ENCODE data around the gene KIRREL3. TPM values are rescaled to one million over a fixed set of nuclear protein-coding genes. Genes with fewer than 3 reads are reported as not detected.

KIRREL3 gene
- total RNA-seq, 3 donors from 2014 or later: not detected

- Mint-ChIP-seq H3K9me3 (no peaks in the 10 kb centered on the region), H3K27me3 (ENCODE audit: low read depth) (peaks cover 12% of the 10 kb centered on the region), H3K36me3 (ENCODE audit: insufficient read depth) (no peaks in the 10 kb centered on the region), H3K4me3 (no peak overlapping the region), H3K4me1 (ENCODE audit: low read depth) (no peaks in the 10 kb centered on the region)
- DNase-seq (no peak), ATAC-seq (no peak)
Observed at GRCh38 chr11:126444072-126444471, 556.5 kb downstream of the KIRREL3 start.

- H3K36me3 Mint-ChIP-seq (ENCODE audit: insufficient read depth): no peaks in the 10 kb centered on the region
- no peaks in the 10 kb centered on the region for H3K4me1 Mint-ChIP-seq (ENCODE audit: low read depth)
- ATAC-seq (no peak), DNase-seq (no peak)
- H3K9me3 Mint-ChIP-seq: no peaks in the 10 kb centered on the region
- peaks cover 12% of the 10 kb centered on the region for H3K27me3 Mint-ChIP-seq (ENCODE audit: low read depth)
- H3K4me3 Mint-ChIP-seq: no peak overlapping the region
Observed at GRCh38 chr11:126443120-126443519, 557.5 kb downstream of the KIRREL3 start.

- H3K9me3 Mint-ChIP-seq: no peaks in the 10 kb centered on the region
- ATAC-seq: peak; percentile 57 to 78
- no peaks in the 10 kb centered on the region for H3K36me3 Mint-ChIP-seq (ENCODE audit: insufficient read depth)
- peaks cover 12% of the 10 kb centered on the region for H3K27me3 Mint-ChIP-seq (ENCODE audit: low read depth)
- no peak overlapping the region for H3K4me3 Mint-ChIP-seq
- no peaks in the 10 kb centered on the region for H3K4me1 Mint-ChIP-seq (ENCODE audit: low read depth)
- DNase-seq: peak; percentile 71
Observed at GRCh38 chr11:126440792-126441514, 559.6 kb downstream of the KIRREL3 start.

DNA sequence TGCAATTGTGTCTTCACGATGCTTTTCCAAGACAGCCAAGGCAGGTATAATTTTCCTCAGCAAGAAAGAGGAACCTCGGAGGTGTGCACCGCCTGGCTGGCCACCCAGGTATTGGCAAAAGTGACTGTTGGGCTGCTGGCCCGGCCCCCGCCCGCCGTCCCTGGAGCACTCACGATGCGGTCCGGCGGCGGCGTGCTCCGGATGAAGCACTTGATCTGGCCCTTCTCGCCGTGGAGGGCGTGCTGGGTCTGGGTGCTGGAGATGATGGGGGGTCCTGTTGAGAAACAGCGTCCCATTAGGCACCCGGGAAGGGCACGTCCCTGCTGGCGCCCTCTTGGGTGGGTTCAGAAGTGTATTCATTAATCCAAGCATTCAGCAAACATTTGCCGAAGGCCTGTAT, 560.3 kb downstream of the KIRREL3 start:
- H3K4me3 Mint-ChIP-seq: no peak overlapping the region
- ATAC-seq (no peak), DNase-seq (no peak)
- H3K27me3 Mint-ChIP-seq (ENCODE audit: low read depth): peaks cover 10% of the 10 kb centered on the region
- no peaks in the 10 kb centered on the region for H3K36me3 Mint-ChIP-seq (ENCODE audit: insufficient read depth)
- no peaks in the 10 kb centered on the region for H3K9me3 Mint-ChIP-seq
- no peaks in the 10 kb centered on the region for H3K4me1 Mint-ChIP-seq (ENCODE audit: low read depth)

GRCh38 chr11:126438691-126439090, 561.9 kb downstream of the KIRREL3 start:
- no peaks in the 10 kb centered on the region for H3K9me3 Mint-ChIP-seq
- H3K4me3 Mint-ChIP-seq: no peak overlapping the region
- no peak for ATAC-seq
- H3K4me1 Mint-ChIP-seq (ENCODE audit: low read depth): no peaks in the 10 kb centered on the region
- DNase-seq: no peak
- H3K27me3 Mint-ChIP-seq (ENCODE audit: low read depth): peaks cover 10% of the 10 kb centered on the region
- H3K36me3 Mint-ChIP-seq (ENCODE audit: insufficient read depth): no peaks in the 10 kb centered on the region

DNA sequence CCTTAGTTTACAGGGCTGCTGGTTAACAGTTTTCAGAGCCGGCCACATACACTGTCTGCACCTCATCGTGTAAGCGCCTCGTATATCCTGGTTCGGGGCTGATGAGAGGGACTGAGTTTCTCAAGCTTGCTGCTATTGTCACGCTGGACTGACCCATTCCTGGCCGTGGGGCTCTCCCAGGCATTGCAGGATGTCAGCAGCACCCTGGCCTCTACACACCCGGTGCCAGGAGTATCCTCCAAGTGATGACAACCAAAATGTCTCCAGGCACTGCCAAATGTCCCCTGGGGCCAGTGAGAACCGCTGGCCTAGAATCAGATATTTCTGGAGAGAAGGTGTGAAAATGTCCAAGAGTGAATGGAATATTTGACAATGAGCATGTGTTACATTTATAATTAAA, 562.3 kb downstream of the KIRREL3 start:
- Mint-ChIP-seq H3K27me3 (ENCODE audit: low read depth) (peaks cover 10% of the 10 kb centered on the region), H3K9me3 (no peaks in the 10 kb centered on the region), H3K4me1 (ENCODE audit: low read depth) (no peaks in the 10 kb centered on the region), H3K4me3 (no peak overlapping the region), H3K36me3 (ENCODE audit: insufficient read depth) (no peaks in the 10 kb centered on the region)
- ATAC-seq: no peak
- DNase-seq: no peak

DNA sequence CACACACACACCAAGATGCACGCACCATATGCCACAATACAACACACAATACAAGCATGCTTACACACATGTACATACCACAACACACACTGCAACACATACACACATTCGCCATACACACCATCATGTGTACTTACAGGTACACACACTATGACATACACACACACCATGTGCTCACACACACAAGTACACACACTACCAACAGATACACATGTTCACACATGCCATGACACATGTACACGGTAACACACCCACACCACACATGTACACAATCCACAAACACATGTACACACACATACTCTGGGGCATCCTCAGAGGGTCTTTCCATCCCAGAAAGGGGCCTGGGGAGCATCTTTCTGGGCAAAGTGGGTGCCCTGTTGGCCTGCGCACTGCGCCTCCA, 562.8 kb downstream of the KIRREL3 start:
- DNase-seq (no peak), ATAC-seq (no peak)
- H3K27me3 Mint-ChIP-seq (ENCODE audit: low read depth): peaks cover 8% of the 10 kb centered on the region
- no peaks in the 10 kb centered on the region for H3K4me1 Mint-ChIP-seq (ENCODE audit: low read depth)
- H3K4me3 Mint-ChIP-seq: no peak overlapping the region
- no peaks in the 10 kb centered on the region for H3K9me3 Mint-ChIP-seq
- no peaks in the 10 kb centered on the region for H3K36me3 Mint-ChIP-seq (ENCODE audit: insufficient read depth)

GRCh38 chr11:126436209-126436755, 564.3 kb downstream of the KIRREL3 start:
- H3K4me1 Mint-ChIP-seq (ENCODE audit: low read depth): no peaks in the 10 kb centered on the region
- DNase-seq (no peak), ATAC-seq (no peak)
- H3K27me3 Mint-ChIP-seq (ENCODE audit: low read depth): peaks cover 4% of the 10 kb centered on the region
- H3K9me3 Mint-ChIP-seq: no peaks in the 10 kb centered on the region
- H3K36me3 Mint-ChIP-seq (ENCODE audit: insufficient read depth): no peaks in the 10 kb centered on the region
- H3K4me3 Mint-ChIP-seq: no peak overlapping the region

DNA sequence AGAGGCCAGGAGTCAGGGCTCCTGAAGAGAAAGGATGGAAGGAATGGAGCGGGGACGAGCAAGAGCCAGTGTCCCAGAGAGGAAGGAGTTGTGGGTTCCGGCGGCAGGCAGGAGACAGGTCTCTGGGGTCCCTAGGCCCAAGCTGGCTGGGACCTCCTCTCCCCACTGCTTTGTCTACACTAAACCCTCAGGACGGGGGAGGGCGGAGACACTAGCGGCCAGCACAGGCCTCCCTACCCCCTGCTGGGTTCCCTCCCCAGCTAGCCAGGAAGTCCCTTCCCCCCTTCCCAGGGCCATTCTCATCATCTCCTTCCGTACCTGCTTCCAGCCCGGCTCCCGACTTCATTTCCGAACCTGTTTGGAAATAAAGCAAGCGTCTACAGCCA, 565.6 kb downstream of the KIRREL3 start:
- Mint-ChIP-seq H3K9me3 (no peaks in the 10 kb centered on the region), H3K27me3 (ENCODE audit: low read depth) (no peaks in the 10 kb centered on the region), H3K4me1 (ENCODE audit: low read depth) (no peaks in the 10 kb centered on the region), H3K36me3 (ENCODE audit: insufficient read depth) (no peaks in the 10 kb centered on the region), H3K4me3 (no peak overlapping the region)
- DNase-seq: no peak
- no peak for ATAC-seq

DNA sequence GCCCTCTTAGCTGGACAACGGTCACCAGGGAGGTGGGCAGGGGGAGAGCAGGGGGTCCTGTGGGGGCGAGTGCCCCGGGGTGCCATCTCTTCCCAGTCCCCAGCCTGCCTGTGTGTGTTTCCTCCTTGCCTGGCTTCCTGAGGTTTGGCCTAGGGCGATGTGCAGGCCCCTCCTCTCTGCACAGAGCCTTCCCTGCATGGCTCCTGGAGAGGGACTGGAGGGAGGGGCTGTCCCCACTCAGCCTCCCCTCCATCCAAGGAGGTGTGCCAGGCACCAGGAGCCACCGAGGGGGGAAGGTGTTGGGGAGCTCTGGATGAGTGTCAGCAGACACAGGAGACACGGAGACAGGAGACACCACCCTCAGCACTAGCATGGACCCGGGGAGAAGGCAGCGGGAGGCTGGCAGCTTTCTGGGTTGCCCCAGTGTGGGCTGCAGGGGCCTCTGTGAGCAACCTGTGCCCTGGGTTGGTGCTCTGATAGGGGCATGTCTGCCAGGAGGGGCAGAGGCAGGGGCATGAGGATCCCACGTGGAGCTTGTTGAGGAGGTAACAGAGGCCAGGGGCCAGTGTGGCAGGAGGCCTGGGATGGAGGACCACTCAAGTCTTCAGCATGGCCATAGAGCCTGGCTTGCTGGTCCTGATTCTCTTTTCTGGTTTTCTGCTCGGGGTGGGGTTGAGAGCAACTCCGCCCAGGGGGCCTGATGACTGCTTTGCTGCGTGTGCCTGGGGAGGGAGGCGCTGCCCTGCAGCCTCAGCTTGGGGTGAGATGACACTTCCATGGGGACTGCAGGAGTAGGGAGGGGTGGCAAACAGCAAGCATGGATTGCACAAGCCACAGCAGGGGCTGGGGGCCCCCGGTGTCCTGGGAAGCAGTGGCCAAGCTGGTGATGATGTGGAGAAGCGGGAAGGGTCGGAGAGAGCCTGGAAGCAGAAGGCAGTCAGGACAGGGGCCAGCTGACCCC, 566.3 kb downstream of the KIRREL3 start:
- Mint-ChIP-seq H3K27me3 (ENCODE audit: low read depth) (no peaks in the 10 kb centered on the region), H3K36me3 (ENCODE audit: insufficient read depth) (no peaks in the 10 kb centered on the region), H3K4me1 (ENCODE audit: low read depth) (no peaks in the 10 kb centered on the region), H3K4me3 (no peak overlapping the region), H3K9me3 (no peaks in the 10 kb centered on the region)
- ATAC-seq (no peak), DNase-seq (no peak)

- H3K4me3 Mint-ChIP-seq: no peak overlapping the region
- no peaks in the 10 kb centered on the region for H3K4me1 Mint-ChIP-seq (ENCODE audit: low read depth)
- no peaks in the 10 kb centered on the region for H3K27me3 Mint-ChIP-seq (ENCODE audit: low read depth)
- H3K9me3 Mint-ChIP-seq: no peaks in the 10 kb centered on the region
- DNase-seq (no peak), ATAC-seq (no peak)
- H3K36me3 Mint-ChIP-seq (ENCODE audit: insufficient read depth): no peaks in the 10 kb centered on the region
Observed at GRCh38 chr11:126433244-126433846, 567.2 kb downstream of the KIRREL3 start.

DNA sequence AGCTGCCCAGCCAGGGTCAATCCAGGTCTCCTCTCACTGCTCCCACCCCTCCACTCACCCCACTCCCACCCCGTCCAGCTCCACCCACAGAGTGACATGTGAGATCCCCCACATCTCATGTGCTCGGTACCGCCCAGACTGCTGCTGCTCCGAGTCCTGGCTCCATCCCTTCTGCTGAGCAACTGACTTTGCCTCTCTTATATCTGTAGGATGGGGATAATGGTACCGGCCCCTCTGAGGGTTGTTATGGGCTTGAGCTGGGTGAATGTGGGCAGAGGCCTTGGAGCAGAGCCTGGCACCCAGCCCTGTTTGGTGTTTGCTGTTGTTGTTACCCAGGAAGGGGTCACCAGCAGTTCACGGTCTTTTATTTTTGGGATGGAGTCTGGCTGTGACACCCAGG, 568.0 kb downstream of the KIRREL3 start:
- Mint-ChIP-seq H3K4me1 (ENCODE audit: low read depth) (no peaks in the 10 kb centered on the region), H3K36me3 (ENCODE audit: insufficient read depth) (no peaks in the 10 kb centered on the region), H3K4me3 (no peak overlapping the region), H3K9me3 (no peaks in the 10 kb centered on the region), H3K27me3 (ENCODE audit: low read depth) (no peaks in the 10 kb centered on the region)
- ATAC-seq: no peak
- no peak for DNase-seq

DNA sequence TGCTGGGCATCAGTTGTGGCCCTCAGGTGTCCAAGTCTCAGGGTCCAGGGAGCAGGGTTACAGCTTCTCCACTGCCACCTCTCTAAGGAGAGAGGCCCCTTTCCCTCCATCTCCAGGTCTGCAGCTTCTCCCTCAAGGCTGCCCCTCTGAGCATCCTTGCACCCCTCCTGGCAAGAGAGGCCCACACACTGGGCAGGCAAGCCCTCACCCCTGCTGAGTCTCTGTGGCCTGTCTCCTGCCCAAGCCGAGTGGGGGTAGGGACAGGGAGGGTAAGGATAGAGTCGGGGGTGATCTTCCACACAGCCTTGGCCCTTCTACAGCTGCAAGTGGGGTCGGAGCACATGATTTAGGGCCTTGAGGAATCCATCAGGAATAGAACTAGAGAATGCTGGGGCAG, 568.5 kb downstream of the KIRREL3 start:
- no peaks in the 10 kb centered on the region for H3K27me3 Mint-ChIP-seq (ENCODE audit: low read depth)
- H3K4me1 Mint-ChIP-seq (ENCODE audit: low read depth): no peaks in the 10 kb centered on the region
- DNase-seq (no peak), ATAC-seq (no peak)
- H3K4me3 Mint-ChIP-seq: no peak overlapping the region
- H3K36me3 Mint-ChIP-seq (ENCODE audit: insufficient read depth): no peaks in the 10 kb centered on the region
- H3K9me3 Mint-ChIP-seq: no peaks in the 10 kb centered on the region

DNA sequence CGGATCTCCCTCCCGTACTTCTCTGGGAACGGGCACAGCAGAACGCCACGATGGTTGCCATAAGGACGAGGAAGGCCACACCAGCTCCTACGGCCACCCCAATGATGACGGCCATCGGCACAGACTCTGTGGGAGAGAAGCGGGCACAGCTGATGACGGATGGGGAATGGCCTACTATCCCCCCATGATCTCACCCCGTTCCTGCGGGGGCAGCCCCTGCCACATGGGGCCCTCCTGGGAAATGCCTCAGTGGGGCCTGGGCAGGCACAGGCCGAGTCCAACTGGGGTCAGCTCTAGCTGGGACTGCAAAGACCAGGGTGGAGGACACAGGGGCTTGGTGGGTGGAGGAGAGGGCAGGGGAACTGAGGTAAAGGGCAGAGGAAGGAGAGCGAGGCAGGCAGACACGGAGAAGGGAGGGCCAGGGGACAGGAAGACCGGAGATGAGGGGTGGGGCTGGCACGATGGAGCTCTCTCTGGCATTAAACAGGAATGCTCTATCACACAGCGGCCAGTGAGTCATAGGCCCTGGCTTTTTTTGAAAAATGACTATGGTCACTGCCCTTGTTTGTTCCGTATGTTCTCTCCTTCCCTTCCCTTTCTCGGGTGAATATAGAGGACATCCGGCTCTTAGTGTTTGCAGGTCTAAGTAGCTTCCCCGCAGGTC, 569.0 kb downstream of the KIRREL3 start:
- Mint-ChIP-seq H3K4me3 (no peak overlapping the region), H3K36me3 (ENCODE audit: insufficient read depth) (no peaks in the 10 kb centered on the region), H3K27me3 (ENCODE audit: low read depth) (no peaks in the 10 kb centered on the region), H3K4me1 (ENCODE audit: low read depth) (no peaks in the 10 kb centered on the region), H3K9me3 (no peaks in the 10 kb centered on the region)
- DNase-seq (no peak), ATAC-seq (no peak)

Data from activated T-cell treated with anti-CD3 and anti-CD28 coated beads, Interleukin-2, amount 50 U/mL, for 4 hours (primary cell).